ENCODE measurements around the gene FMO1. TPM values are rescaled to one million over a fixed set of nuclear protein-coding genes. Genes with fewer than 3 reads are reported as not detected.

The FMO1 gene
- total RNA-seq, 1 experiment from 2014 or later = not detected

DNA sequence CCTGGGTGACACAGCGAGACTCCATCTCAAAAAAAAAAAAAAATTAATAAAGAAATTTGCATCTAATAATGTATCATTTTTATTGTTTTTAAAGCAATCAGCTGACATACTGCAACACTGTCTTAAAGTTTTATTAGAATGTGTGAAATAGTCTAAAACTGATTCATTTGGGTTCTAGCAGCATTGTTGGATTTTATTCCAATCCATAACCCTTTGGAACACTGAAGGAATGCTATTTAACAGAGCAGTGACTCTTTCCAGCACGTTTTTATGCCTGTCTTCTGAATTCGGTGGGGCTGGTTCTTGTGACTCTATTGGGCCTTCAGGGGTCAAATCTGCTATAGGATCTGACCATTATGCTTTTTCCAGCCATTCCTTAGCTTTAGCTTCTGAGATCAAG is 47.5 kb downstream of the FMO1 start:
- H3K4me1 Mint-ChIP-seq = peaks cover 51 to 56% of the 10 kb centered on the region in 2 experiments
- no peaks in the 10 kb centered on the region for H3K79me1 ChIP-seq (ENCODE audit: insufficient read depth, low read depth, low read length, poor library complexity, severe bottlenecking)

More for the DNA sequence above, 47.5 kb downstream of the FMO1 start:
- Histone ChIP-seq H4K8ac (replicated peaks; ENCODE audit: insufficient read length, low read depth, low read length) (no peak overlapping the region), H3K9ac (ENCODE audit: extremely low read depth, insufficient read length, low read length) (no peak overlapping the region), H2BK5ac (ENCODE audit: insufficient read length, low read length) (no peak overlapping the region), H4K5ac (ENCODE audit: insufficient read length, low read depth, low read length) (no peak overlapping the region), H3K4ac (ENCODE audit: low read depth, low read length) (no peak overlapping the region), H3K27me3 (ENCODE audit: insufficient read depth, low read length) (no peaks in the 10 kb centered on the region), H2AFZ (ENCODE audit: low read length) (no peak overlapping the region), H2BK15ac (ENCODE audit: low read depth, low read length) (no peak overlapping the region), H3K79me2 (ENCODE audit: insufficient read depth, low read length) (no peaks in the 10 kb centered on the region), H2BK120ac (ENCODE audit: low read depth, low read length, poor library complexity, severe bottlenecking) (no peak overlapping the region), H2BK12ac (ENCODE audit: insufficient read length, low read depth, low read length) (no peak overlapping the region), H3K4me1 (ENCODE audit: insufficient read depth, low read length) (peaks cover 29% of the 10 kb centered on the region), H3T11ph (ENCODE audit: low read length) (no peak overlapping the region), H3K23ac (ENCODE audit: insufficient read length, low read depth, low read length) (no peak overlapping the region), H3K27ac (ENCODE audit: insufficient read length, low read depth, low read length) (no peak overlapping the region), H3K14ac (ENCODE audit: insufficient read depth, low read length) (no peak overlapping the region), H3K18ac (ENCODE audit: insufficient read length, low read depth, low read length) (no peak overlapping the region), H4K91ac (ENCODE audit: insufficient read length, low read depth, low read length) (no peak overlapping the region), H3K23me2 (ENCODE audit: insufficient read length, low read depth, low read length, poor library complexity, severe bottlenecking) (no peaks in the 10 kb centered on the region), H4K20me1 (ENCODE audit: control insufficient read depth, insufficient read depth, insufficient read length) (no peaks in the 10 kb centered on the region), H3K4me2 (ENCODE audit: insufficient read depth, insufficient read length, low read length) (no peak overlapping the region), H3K9me3 (ENCODE audit: control insufficient read depth, low read depth, low read length) (no peaks in the 10 kb centered on the region), H3K56ac (ENCODE audit: insufficient read length, low read depth, low read length) (no peak overlapping the region), H2BK20ac (ENCODE audit: low read depth, low read length, poor library complexity, severe bottlenecking) (no peak overlapping the region), H2AK5ac (ENCODE audit: insufficient read length, low read length) (no peak overlapping the region)
- Mint-ChIP-seq H3K36me3 (ENCODE audit: insufficient read depth in 1 of 3, low read depth in 3 of 3) (peaks cover 0 to 8% (median 2%) of the 10 kb centered on the region in 3 experiments; a peak in 3 of 7 replicates), H3K4me3 (no peak overlapping the region), H3K9me3 (peaks cover 5 to 6% of the 10 kb centered on the region in 2 experiments; a peak in 4 of 5 replicates), H3K27me3 (ENCODE audit: low read depth) (no peaks in the 10 kb centered on the region), H3K27ac (no peak overlapping the region)
- DNase-seq = no peak
- TF ChIP-seq, protein P1, sequence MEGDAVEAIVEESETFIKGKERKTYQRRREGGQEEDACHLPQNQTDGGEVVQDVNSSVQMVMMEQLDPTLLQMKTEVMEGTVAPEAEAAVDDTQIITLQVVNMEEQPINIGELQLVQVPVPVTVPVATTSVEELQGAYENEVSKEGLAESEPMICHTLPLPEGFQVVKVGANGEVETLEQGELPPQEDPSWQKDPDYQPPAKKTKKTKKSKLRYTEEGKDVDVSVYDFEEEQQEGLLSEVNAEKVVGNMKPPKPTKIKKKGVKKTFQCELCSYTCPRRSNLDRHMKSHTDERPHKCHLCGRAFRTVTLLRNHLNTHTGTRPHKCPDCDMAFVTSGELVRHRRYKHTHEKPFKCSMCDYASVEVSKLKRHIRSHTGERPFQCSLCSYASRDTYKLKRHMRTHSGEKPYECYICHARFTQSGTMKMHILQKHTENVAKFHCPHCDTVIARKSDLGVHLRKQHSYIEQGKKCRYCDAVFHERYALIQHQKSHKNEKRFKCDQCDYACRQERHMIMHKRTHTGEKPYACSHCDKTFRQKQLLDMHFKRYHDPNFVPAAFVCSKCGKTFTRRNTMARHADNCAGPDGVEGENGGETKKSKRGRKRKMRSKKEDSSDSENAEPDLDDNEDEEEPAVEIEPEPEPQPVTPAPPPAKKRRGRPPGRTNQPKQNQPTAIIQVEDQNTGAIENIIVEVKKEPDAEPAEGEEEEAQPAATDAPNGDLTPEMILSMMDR (conservative IDR thresholded peaks at IDR 0.05) = no peak
- WGBS (ENCODE audit: extremely low coverage, insufficient read length, low lambda C conversion rate) = no CpG with 5 or more reads among the region's 3 CpGs

All from H9 (cell line).